D721Med (cell line): Measurements from ENCODE around the gene ARL2BP.

Experiments used
- DNase-seq: peaks from one replicate; pipeline ENCODE4 v3.0.0; 2011; ENCODE audit warnings: low spot score; ENCODE audit not compliant: insufficient read length
- FAIRE-seq: peaks from 2 replicates; lab custom pipeline; 2011; peaks lifted over from hg19 to GRCh38; lab: Jason Lieb, UNC
- CTCF ChIP-seq: IDR thresholded peaks from 2 replicates; pipeline ENCODE4 v1.5.1; 2012; ENCODE audit warnings: mild to moderate bottlenecking, control low read depth; ENCODE audit not compliant: insufficient read depth; ENCODE audit errors: missing control alignments

Gene ARL2BP

GRCh38 chr16:57208926-57209325 lies 36.1 kb upstream of the ARL2BP start:
- TF ChIP-seq CTCF, result no peak
- DNase-seq, result no peak
- FAIRE-seq, result no peak

- no peak for TF ChIP-seq CTCF
- FAIRE-seq (no peak), DNase-seq (no peak)
Observed at GRCh38 chr16:57209780-57210179, 35.3 kb upstream of the ARL2BP start.

- no peak for TF ChIP-seq CTCF
- no peak for FAIRE-seq
Observed at GRCh38 chr16:57213462-57213861, 31.6 kb upstream of the ARL2BP start.

GRCh38 chr16:57216968-57217367 lies 28.1 kb upstream of the ARL2BP start:
- no peak for DNase-seq
- TF ChIP-seq CTCF, result no peak
- no peak for FAIRE-seq

More at GRCh38 chr16:57213462-57213861, 31.6 kb upstream of the ARL2BP start:
- DNase-seq, result no peak

- DNase-seq, result no peak
- TF ChIP-seq CTCF, result no peak
- no peak for FAIRE-seq
Observed at GRCh38 chr16:57223057-57223456, 22.0 kb upstream of the ARL2BP start.

- no peak for TF ChIP-seq CTCF
- FAIRE-seq (no peak), DNase-seq (no peak)
Observed at GRCh38 chr16:57224651-57225335, 20.3 kb upstream of the ARL2BP start.

GRCh38 chr16:57225978-57226377 lies 19.1 kb upstream of the ARL2BP start:
- TF ChIP-seq CTCF, result no peak
- no peak for DNase-seq
- FAIRE-seq, result no peak
